ENCODE results near the gene SNRPA1.

Gene SNRPA1

DNA sequence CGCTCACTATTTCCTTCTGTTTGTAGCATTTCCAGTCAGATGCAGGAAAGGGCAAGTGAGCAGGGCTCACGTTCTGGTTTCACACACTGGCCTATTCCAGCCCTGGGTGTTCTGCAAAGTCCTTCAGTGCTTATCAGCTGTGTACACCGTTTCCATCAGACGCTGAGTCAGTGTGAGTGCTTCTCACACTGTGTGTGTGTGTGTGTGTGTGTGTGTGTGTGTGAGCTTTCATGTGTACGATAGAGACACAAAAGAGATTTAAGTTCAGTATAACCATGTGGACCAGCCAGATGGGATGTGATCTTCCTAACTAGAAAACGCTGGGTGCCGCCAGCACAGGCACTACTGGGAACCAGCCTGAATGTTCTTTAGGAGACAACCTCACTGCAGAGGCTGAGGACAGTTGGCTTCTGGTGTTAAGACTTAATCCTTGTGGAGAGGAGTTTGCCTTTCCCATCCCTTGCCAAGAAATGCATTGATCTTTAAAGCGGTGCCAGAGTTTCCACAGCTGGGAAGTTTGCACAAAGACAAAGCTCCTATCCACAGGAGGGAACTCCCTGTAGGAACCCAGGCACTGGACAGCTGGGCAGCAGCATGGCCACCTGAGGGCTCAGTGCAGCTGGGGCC is 39.3 kb downstream of the SNRPA1 start:
- no peak for DNase-seq

DNA sequence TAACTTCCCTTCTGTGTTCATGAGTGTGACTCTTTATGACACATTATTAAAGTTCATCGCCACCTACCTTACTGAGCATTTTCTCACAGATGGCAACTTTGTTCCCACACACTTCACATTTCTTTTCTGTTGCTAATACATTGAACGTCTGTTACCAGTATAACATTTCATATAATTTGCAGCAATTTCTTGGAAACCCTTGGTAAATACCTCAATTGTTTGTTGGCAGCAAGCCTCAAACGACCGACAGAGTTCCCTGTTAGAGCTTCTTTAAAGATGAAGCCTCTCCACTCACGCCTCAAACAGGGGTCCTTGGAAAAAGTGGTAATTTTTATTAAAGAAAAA is 40.0 kb downstream of the SNRPA1 start:
- no peak for DNase-seq

DNA sequence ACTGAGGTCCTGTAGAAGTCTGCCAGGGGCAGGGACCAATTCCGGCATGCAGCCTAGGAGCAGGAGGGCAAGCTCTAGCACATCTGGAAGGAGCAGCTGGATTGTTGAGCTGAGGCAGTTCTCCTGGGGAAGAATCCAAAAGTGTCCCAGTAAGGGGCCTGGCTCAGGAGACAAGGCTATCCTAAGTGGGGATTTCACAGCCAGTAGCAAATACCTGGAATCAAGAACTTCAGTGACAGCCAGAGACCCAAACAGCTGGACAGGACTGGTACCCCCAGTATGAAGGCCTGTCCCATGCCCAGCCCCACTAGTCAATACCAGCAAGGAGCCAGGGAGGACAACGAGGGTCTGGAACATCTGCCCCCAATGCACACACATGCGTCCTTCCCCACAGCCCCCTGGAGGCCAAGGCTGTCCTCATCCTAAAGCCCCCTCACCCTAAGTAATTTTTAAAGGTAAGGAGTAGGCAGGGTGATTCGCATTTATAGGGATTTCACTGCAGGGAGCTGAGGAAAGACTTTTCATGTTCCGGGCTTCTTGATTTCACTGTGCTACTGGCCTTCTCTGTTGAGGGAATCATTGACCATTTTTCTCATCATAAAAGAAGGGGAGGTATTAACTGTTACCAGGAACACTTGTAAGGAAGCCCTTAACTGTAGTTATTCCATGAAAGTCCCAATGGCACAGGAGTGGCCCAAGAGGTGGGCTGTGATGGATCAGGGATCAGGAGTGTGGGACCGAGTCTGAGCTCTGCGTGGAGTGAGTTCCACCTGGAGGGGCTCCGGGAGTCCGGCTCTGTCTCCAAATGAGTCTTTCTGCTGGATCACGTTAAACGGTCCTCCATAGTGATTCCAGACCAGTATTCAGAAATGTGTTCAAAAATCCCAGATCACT is 40.6 kb downstream of the SNRPA1 start:
- DNase-seq = no peak

DNA sequence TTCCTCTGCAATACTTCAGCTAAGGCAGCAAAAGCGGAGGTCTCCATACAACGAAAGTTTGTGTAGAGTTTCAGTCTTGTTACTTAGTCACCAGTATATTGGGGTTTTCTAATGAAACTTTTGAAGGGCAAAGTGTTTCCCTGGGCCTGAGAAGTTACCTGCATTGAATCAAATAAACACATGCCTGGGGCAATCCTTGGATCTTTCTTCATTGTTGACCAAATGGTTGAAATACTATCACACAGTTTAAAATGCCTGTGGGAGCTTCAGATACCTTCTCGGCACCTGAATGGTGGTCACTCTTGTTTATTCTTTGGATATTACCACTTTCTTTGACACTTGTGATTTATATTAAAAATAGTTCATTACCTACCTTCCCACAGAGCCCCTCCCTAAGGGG is 42.2 kb downstream of the SNRPA1 start:
- no peak for DNase-seq

DNA sequence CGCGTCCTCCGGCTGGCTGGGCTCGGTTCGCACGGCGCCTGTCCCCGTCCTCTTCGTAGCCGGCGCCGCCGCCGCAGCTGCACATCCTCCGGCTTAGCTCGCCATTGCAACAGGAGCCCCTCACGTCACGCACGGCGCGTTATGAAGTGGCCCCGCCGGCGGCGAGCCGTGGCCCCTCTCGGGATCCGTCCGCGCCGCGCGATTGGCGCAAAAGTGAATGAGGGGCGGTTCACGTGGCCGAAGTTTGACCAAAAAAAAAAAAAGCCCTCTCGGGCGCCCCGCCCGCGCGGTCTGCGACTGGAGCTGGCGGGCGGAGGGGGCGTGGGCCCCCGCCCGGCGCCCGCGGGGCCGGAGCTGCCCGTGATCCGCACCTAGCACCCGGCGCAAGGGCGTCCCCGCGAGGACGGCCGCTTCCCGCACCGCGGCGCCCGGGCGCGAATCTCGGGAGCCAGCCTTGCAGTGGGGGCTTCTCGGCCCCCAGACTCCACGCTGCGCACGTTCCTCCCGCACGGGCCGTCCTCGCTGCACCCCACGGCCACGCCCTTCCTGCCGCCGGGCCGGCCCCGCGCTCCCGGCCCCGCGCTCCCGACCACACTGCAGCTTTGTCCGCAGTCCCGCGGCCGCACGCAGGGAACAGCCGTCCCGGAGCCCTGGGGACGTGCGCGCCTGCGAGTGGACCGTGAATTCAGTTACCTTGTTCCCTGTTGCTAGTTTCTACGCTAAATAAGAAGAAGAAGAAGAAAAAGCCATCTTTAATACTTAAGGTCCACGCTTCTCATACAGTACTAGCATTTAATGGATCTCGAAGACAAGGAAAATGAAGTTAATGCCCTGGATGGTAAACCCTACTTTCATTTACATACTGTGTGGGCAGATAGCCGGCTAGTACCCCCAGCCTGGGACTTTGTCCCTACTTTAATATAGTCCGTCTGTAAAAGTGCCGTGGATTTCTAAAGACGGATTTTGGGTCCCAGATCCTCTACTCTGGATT is 42.9 kb downstream of the SNRPA1 start, which contains the start of gene CHSY1:
TSS of gene CHSY1 (minus strand) at position 219 of the 991 bp plus-strand sequence. CDS start 592 bp downstream, outside the sequence.
- peak; percentile 88 for DNase-seq

DNA sequence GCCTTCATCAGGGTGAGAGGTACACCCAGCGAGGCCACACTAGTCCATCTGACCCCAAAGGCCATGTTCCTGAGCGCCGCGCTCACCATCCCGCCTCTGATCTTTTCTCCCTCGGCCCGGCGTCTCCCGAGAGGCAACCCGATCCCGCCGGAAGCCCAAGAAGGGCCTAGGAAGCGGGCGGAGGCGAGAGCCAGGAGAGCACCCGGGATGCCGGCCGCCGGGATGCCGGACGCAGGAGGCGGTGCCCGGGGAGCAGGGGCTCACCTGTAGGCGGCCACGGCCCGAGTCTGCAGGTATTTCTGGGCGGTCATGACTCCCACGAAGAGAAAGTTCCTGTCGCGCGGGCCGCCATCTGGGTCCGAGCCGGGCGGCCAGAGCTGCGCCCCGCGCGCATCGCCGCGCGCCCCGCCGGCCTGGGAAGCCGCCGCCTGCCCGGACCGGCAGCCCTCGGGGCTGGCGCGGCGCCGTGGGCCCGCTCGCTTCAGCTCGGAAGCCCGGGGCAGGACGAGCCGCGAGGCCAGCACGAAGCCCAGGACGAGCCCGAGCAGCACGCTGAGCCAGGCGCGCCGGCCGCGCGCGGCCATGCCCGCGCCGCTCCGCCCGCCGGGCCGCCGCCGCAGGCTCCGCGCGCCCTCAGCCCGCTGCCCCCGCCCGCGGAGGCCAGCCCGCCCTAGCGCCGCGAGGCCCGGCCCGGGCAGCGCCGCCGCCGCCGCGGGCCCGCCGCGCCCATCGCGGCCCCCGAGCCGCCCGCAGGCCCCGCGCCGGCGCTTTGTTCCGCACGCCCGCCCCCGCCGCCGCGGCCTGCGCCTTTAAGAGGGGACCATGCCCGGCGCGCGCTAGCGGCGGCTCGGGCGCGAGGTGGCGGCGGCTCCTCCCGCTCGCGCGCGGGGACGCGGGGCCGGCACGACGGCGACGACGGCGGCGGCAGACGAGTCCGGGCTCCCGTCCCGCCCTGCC is 43.9 kb downstream of the SNRPA1 start:
- peak; percentile 30 for DNase-seq

DNA sequence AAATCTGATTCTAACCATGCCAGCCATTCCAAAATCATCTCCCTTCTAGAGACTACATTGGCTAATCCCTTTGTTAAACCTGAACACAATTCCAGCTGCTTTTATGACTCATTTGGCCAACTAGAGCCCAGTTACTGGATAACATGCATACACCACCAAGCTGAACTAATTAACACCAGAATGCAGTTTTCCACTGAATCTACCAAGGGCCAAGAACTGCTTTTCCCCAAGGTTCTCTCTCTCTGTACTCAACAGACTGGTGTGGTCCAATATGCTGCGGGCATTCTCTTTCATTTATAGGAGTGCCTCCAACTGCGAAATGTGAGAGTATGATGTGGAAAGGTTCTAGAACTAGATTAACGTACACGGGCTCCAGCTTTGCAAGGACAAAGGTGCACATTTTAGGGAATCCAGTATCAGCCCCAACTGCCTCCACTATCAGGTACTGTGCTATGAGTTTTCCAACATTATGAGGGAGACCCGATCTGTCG is 44.7 kb downstream of the SNRPA1 start:
- no peak for DNase-seq

DNA sequence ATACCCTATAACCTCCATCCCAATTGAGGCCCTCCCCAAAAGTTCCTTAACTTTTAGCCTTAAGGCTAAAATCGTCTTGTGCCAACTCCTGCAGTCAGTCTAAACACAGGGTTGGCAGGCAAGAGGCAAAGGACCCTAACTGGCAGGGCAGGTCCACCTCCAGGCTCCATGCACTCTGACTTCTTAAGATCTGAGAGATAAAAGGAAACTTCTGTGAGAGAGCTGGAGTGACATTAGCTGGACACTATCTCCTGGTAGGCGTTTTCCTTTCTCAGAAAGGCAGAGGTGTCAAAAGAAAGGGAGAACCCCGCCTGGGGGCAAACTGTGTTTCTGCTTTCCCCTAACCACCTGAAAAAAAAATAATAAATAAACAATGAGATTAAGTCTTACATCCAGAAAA is 46.8 kb downstream of the SNRPA1 start:
- DNase-seq = no peak

DNA sequence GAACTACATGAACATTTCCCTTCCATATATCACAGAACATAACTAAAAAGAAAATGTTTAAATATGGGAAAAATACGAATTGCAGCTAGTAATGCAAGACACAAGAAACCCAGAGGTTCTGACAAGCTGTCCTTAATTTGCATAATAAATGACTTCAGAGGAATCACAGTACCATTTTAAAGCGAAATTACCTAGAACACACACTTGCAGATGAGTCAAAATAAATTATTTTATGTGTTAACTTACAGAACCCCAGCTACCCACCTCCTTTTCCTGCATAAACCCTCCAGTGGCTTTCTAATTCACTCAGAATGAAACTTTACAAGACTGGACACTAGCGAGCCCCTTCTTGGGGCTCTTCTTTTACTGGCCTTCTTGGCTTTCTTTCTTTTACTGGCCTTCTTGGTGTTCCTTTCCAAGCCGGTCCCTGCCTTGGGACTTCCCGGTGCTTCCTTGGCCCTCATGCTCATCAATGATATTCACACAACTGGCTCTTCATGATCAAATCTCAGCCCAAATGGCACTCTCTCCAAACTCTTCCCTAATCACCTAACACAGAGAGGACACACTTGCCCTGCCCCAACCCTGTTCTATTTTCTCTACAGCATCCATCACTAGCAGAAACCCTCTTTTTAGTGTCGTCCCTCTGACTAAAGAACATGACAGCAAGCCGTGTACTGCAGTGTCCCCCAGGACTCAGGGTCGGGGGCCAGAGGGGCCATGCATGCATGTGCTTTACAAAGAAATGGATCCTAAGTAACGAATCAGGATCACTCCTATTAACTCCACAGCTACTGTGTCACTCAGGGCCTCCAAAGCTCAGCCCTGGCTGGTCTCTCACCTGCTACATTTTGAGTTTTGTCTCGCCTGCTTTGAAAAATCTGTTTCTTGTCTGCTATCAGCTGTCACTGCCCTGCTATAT is 48.0 kb downstream of the SNRPA1 start:
- DNase-seq = no peak

DNA sequence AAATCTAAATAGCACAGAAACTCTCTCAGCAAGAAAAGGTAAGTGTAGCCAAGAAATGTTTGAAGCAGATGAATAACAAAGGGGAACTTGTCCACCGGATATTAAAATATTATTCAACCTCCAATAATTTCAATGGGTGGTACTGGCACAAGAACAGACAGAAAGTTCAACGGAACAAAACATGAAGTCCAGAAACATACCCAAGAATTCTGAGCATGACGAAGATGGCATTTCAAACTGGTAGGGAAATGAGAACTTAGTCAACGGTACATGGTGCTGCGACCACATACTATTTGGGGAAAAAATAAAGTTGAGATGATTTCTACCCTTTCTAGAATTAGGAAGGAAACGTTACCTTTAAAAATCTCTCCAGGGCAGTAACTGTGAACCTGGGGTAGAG is 48.7 kb downstream of the SNRPA1 start:
- DNase-seq = no peak

DNA sequence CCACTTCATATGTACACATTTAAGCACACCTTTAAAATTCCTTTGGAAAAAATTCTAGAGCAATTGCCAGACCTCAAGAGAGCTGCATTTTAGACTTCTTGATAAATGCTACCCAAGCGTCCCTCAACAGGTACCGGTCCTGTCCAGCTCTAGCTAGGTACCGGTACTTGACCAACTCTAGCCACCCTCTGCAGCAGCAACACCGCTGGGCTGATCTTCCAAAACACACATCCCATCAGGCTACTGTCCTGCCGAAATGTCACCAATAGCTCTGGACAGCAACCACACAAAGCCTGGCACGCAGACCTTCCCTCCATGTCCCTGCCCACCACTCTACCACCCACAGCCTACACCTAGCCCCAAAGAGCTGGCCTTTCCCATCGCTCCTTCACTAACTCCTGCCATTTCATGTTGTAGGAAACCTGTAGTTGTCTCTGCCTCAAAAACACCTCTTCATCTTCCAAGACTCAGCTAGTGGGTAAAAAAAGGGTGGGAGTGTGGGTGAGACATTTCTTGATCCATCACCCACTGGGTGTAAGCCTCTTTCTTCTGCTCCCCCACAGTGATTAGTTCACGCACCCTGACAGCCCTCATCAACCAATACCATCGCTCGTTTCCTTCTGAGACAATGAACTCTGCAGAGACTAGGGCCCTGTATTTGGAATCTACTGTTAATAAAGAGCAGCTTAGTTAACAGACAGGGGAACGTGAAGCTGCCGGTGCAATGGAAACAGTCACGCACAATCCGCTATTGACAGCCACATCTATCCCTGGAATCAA is 50.0 kb downstream of the SNRPA1 start:
- DNase-seq = no peak

DNA sequence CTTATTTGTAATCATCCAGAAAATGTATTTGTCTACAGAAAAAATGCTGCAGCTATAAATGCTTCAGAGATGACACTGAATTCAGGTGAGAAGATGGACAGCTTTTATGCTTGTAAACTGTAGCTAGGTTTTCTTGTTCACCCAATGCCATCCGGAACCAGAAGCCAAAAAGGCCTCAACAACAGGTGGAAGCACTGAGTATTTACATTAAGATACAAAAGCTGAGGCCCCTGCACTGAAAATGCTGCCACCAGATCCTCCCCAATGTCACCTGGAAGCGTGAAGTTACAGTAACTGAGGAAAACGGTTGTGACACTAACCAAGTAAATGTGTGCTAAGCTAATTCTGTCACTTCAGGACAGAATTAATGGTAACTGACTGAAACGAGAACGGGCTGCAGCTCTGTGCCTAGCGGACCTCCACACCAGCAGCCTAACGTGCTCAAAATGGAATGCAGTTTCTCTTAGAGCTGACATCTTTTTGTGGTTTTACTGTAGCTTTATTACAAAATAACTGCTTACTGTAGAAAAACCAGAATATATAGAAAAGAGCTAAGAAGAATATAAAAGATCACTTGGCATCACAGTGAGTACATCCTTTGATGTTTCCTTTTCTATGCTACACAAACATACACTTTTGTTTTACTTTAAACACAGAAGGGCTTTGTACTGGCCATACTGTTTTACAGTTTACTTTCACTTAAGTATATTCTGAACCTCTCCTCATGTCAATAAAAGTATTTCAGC is 50.8 kb downstream of the SNRPA1 start:
- DNase-seq = no peak

DNA sequence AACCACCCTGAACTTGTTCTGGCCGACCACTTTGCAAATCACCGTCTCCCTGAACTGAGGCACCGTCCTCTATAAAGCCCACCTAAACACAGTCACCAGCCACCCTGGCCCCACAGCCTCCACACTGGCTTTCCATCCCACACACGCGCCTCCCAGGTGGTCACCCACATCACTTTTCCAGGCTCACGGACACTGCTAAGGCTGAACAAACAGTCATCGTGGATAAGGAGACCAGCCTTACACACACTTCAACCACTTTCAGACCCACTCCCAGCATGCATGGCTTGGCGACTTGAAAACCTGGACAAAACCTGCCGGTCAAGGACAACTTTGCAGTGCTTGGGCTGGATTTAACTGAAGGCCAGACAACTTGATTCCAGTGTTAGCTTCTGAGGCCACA is 51.6 kb downstream of the SNRPA1 start:
- no peak for DNase-seq

DNA sequence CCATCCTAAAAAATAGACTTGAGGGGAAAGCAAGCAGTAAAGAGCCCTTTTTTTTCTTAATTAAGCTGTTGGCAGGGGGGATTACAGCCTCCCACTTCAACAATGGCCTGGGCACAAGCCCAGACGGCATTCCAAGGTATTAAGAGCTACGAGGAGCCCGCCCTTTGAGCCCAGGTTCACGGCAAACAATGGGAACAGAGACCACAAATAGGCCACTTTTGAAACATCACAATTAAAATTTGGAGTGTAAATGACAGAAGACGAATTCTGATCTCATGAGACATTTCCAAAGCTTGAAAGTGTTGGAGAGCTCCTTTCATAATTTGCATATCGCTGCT is 52.1 kb downstream of the SNRPA1 start:
- no peak for DNase-seq

DNA sequence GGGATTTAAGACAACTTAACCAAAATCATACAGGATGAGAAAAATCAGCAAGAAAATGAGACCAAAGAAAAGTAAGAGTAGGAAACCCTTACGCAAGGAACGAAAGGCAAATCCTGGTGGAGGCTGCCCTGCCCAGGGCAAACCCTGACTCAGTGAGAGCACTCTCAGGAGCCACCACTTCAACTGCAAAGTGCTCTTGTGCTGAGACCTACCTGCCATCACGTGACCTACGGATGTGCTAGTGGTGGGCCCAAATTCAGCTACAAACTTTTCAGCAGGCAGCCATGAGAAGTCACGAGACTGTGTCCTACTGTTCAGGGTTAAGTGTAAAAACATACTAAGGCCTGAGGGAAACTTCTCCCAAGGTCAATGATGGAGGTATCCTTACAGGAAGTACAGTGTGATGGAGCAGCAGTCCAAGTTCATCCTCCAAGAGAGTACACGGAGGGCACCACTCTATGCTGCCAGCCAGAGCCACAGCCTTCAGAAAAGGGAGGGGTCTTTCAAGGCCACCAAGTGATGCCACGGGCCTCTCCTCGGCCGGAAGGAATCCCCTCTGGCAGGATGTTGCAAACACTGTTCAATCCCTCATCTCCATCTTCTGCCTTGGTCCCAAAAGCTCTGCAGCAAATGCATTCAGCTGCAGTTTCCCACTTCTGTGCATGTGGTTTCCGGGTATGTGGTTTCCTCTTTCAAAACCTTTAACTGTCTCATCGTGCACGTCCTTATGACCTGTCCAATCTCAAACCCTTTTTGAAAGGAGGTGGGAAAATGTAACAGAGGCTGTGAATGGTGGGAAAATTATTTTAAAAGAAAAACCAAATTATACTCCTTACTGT is 52.7 kb downstream of the SNRPA1 start:
- peak; percentile 56 for DNase-seq

DNA sequence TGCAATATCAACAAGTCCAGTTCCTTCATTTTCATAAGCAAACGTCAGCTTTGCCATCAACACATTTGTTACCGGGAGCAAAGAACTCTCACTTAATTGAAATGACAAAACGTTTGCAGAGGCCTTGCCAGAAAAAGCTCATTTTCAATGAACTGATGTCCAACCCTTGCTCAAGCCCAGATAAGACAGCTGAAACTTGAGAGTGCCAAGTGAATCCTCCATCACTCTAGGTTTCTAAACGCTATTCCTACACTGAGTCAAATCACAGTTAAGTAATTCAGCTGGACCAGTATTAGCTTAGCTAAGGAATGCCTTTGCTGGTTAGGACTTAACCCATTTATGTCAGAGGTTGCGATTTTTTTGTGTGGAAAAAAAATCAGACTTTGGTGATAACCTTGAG is 54.7 kb downstream of the SNRPA1 start:
- DNase-seq = no peak

DNA sequence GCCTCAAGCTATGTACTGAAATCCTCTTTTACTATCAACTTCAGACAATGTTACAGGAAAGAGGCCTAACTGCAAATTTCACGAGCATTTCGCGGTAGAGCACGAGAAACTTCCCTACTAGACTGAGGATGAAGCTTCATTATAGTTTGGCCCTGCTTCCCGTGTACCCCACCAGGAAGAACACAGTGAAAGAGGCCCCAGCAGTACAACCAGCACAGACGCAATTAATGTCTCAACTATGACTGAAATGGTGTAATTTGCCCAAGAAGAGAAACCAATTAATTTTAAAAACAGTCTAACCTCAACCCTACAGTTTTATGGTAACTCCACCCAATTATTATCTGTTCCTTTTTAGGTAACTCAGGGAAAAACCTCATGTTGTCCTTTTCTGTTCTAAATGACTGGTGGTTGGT is 55.3 kb downstream of the SNRPA1 start:
- no peak for DNase-seq

DNA sequence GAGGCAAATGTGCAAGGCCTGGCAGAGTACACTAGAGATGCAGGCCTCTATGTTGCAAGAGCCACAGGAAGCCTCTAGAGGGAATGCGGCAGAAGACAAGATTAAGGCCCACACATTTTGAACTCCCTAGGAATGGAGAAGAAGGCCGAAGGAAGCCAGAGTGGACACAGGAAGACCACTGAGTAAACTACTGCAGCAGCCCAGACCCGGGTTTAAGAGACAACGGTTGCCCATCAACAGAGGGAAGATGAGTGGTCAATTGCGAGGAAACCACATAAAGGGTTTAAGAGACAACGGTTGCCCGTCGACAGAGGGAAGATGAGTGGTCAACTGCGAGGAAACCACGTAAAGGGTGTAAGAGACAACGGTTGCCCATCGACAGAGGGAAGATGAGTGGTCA is 57.8 kb downstream of the SNRPA1 start:
- no peak for DNase-seq
